Hippocampal formation (tissue), 2 donors: ENCODE results near the gene DIS3L2.
"Not testable (repeated sequence)": the region's sequence is repeated elsewhere in the genome, so short reads cannot be mapped to it uniquely, and the experiment has no call there.

Experiments
- DNase-seq, 2 donors: peaks; one replicate each; lab custom pipeline; 2025; lab: John Stamatoyannopoulos, UW

Gene DIS3L2

DNA sequence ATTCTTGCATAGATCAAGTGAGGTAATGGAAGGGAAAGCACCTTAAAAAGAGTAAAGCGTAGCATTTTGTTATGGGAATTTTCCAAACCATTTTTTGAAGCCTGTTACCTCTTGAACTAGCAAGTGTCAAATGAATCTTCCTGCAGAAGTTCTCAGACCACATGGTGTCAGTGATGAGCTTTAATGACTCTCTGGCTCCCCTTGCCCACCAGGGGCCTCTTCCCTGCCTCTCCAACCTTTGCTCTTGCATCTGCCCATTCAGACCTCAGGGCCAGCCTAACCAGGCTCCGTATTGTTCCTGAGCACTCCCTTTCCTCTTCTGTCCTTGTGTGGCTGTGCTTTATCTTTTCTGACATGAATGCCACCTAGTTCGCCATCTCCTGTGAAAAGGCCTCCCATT is 155.9 kb downstream of the DIS3L2 start:
- no peak for DNase-seq

- no peak for DNase-seq
These were observed 159.4 kb downstream of the DIS3L2 start for GRCh38 chr2:232120911-232121310.

- DNase-seq, result no peak
These were observed 162.8 kb downstream of the DIS3L2 start for GRCh38 chr2:232124309-232124708.

DNA sequence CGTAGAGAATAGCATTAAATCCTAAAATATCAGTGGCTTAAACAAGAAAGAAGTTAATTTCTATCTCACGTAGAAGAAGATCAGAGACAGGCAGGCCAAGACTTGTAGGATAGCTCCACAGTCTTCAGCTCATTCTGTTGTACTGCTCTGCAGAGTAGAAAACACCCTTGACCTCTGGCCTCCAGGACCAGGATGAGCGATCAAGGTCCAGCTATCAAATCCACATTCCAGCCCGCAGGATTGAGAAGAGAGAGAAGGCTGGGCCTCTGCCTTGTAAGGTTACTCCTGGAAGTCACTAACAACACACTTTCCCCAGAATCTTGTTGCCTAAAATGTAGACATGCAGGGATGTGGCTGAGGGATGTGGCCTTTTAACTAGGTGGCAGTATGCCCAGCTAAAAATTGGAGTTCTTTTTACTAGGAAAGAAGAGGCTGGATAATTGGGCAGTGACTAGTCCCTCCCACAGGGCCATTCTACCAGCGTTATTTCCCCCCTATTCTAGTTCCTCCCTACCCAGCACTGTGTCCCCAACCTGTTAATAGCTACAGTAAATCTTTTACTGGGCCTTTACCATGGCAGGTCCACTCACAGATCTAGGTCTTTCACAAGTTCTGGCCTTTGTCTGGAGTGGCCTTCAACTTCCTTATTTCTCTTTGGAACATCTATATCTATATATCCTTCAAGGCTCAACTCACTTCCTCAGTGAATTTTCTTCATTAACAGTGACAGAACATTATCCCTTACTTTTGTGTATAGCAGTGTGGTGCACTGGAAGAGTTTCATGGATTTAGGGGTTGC is 165.0 kb downstream of the DIS3L2 start:
- no peak for DNase-seq

DNA sequence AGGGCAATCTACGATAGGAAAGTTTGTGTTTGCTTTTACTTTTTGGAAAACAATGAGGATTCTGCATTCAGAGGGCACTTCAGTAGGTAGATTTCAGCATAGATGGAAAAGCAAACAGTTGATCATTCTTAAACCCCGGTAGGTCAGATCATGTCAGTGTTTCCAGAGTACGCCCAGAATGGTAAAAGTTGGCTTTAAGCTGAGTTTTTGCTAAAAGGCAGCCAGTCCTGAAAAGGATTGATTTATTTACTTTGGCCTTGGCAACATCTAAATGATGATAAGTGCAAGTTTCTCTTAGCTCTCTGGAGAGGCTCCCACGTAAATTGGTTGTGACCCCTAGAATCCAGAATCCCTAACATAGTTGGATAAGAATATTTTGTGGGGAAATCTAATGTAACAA is 168.0 kb downstream of the DIS3L2 start:
- DNase-seq, result no peak

DNA sequence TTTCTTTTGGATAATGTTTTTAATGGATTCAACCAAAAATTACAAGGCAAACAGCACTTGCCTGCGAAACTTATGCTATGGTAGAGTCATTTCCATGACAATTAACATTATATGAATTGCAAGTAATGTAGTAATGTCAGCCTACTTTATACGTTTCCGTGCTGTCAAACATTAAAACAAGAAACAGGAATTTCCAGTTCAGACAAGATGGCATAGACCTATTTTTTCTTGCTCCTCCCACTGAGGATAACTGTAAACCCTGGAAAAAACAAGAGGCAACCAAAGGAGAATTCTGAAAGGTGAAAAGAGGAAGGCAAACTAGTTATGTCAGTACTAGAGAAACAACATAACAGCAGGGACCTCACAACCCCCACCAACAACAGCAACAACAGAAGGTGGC is 170.7 kb downstream of the DIS3L2 start:
- no peak for DNase-seq

DNA sequence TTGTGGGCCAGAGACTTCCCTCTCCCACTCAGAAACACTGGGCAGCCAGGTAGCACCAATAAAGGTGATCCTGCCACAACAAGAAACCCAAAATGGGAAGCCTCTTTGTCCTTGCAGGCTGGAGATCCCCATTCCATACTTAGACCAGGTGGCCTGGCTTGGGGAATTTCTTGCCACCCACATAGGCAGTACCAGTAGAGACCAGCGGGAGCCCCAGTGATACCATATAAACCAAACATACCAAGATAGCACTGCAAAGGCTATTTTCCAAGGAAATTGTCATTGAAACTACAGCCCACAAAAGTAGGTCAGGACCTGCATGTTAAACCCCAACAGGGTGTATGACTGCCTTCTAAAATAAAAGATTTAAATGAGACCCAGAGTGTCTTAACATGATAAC is 171.6 kb downstream of the DIS3L2 start:
- DNase-seq, result no peak

- no peak for DNase-seq
These were observed 173.4 kb downstream of the DIS3L2 start for GRCh38 chr2:232134939-232135338.

- DNase-seq, result no peak
These were observed 176.0 kb downstream of the DIS3L2 start for GRCh38 chr2:232137356-232138147.

GRCh38 chr2:232138441-232138840 is 176.9 kb downstream of the DIS3L2 start:
- DNase-seq, result no peak

GRCh38 chr2:232139171-232139594 is 177.7 kb downstream of the DIS3L2 start:
- no peak for DNase-seq

- DNase-seq, result no peak
These were observed 178.5 kb downstream of the DIS3L2 start for GRCh38 chr2:232139786-232140562.

DNA sequence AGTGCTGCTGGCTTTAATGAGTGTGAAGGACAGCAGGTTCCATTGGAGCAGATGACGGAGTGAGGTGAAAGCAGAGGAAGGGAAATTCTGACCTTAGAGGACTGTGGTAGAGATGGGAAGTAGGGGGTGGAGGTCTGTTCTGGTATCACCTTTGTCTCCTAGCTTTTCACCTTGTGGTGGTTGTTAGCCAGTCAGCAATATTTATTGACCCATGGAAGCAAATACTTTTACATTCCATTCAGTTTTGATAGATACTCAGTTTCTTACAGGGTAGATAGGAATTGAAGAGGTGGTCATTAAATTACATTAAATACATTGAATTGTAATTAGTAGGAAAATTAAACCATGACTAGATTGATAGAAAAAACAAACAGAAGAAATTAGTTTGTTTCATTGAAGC is 180.1 kb downstream of the DIS3L2 start:
- DNase-seq, result no peak

- peak; percentile 20 to 53 for DNase-seq
These were observed 180.5 kb downstream of the DIS3L2 start for GRCh38 chr2:232142049-232142448.

DNA sequence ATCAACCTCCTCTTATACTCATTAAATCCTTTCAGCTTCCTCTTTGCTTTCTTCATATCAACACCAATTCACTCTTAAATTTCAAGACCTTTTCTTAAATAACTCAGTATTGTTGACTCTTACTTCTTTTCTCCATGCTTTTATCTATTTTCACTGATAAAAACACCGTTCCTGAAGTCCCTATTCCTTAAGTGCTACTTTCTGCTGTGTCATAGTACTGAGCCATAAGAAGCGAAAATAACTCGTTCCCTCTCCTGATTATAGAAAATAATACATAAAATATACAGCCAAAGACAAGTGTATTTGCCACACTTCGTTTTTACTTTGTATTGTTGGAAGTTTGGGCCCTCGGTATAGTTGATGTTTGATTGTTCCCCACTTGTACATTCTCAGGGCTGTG is 181.0 kb downstream of the DIS3L2 start:
- DNase-seq, result no peak

- no peak for DNase-seq
These were observed 184.8 kb downstream of the DIS3L2 start for GRCh38 chr2:232146294-232146693.

GRCh38 chr2:232147440-232148077 is 186.0 kb downstream of the DIS3L2 start:
- no peak for DNase-seq

DNA sequence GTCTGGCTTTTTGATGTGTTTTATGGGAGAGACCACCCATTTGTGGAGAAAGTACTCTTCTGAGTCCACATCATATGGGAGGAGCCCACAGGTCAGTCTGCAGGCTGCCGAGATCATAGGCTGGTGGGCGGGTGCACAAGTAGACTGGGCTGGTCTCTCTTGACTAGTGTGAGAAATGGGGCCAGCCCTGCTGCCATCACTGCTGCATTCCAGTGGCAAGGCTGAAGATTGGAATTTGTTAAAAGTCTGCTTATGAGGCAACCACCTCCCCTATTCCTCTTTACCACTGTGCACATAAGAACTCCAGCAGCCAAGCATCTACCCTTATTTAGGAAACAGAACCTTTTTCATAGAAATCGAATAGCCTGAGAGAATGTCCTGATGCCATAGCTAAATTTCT is 200.7 kb downstream of the DIS3L2 start:
- DNase-seq, result no peak

DNA sequence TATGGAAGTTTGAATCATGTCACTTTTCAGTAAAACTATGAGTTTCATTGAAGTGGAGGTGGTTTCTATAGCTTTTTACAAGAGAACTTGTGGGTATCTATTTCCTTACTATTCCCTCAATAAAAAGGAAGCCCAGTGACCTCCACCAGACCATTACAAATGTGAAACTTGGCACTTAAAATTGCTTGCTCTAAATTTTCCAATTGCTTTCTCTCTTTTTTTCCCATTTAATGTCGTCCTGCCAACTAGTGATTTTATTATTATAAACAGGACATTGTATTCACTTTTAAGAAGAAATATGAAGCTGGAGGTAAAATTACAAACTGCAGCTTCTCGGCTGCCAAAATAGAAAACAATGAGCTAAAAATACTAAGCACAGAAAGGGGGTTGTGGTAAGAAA is 208.9 kb downstream of the DIS3L2 start:
- no peak for DNase-seq

GRCh38 chr2:232174662-232175061 is 213.1 kb downstream of the DIS3L2 start:
- DNase-seq, result no peak

GRCh38 chr2:232176587-232176986 is 215.1 kb downstream of the DIS3L2 start:
- not testable (repeated sequence) for DNase-seq

GRCh38 chr2:232183279-232183678 is 221.8 kb downstream of the DIS3L2 start:
- DNase-seq, result no peak
